Adrenal gland (tissue), 12 donors: Measurements from ENCODE around the gene MEF2C. TPM values are rescaled to one million over a fixed set of nuclear protein-coding genes. Genes with fewer than 3 reads are reported as not detected.
A peak's percentile ranks its signal among the peaks of the same experiment; 100 is the strongest.

Source experiments
- DNase-seq, 7 donors: peaks; one replicate each; pipeline ENCODE4 v3.0.0-alpha.2; 2019 to 2020
- H3K27ac ChIP-seq, 5 donors: fragments of 200-600 bp; sonication (generic) in 4 of 5; 1 replicate in 3 of 5; 2 replicates in 2 of 5; pipeline versions ENCODE4 v1.5.1 to v1.8.0; 2016 to 2020; ENCODE audit warnings: mild to moderate bottlenecking in 1 of 5
- H3K27me3 ChIP-seq: fragments of 200-600 bp; 2 replicates; pipeline ENCODE4 v1.8.0; 2021
- H3K36me3 ChIP-seq, 2 donors: fragments of 200-600 bp; replicated peaks in 1 of 2; 1 replicate in 1 of 2; 2 replicates in 1 of 2; pipeline versions ENCODE4 v1.5.1 to v1.8.0; 2018 to 2022
- H3K4me1 ChIP-seq, 2 donors: fragments of 200-600 bp; replicated peaks in 1 of 2; 1 replicate in 1 of 2; 2 replicates in 1 of 2; pipeline versions ENCODE4 v1.5.1 to v1.8.0; 2018 to 2021
- H3K4me3 ChIP-seq, 4 donors: fragments of 200-600 bp; sonication (generic) in 3 of 4; one replicate each; pipeline ENCODE4 v1.5.1; 2016 to 2018
- H3K9me3 ChIP-seq, 3 donors: fragments of 200-600 bp; sonication (generic) in 1 of 3; replicated peaks in 1 of 3; 1 replicate in 2 of 3; 2 replicates in 1 of 3; pipeline versions ENCODE4 v1.5.1 to v1.8.0; 2016 to 2021
- CTCF ChIP-seq, 6 experiments: fragments of 450-650 bp in 4 of 6; fragments of 200-600 bp in 2 of 6; sonication (generic) in 1 of 6; IDR thresholded peaks; 1 replicate in 5 of 6; 2 replicates in 1 of 6; pipeline versions ENCODE4 v1.5.1 to v1.8.0; 2016 to 2021; ENCODE audit warnings: antibody characterized with exemption in 6 of 6, mild to moderate bottlenecking in 2 of 6, moderate library complexity in 1 of 6
- POLR2A ChIP-seq, 2 donors: fragments of 450-650 bp; IDR thresholded peaks; one replicate each; pipeline ENCODE4 v1.6.1; 2017; ENCODE audit warnings: antibody characterized with exemption in 2 of 2, mild to moderate bottlenecking in 2 of 2, moderate library complexity in 1 of 2
- WGBS, 4 donors: extraction: QIAGEN DNeasy Blood & Tissue Kit in 2 of 4; methylation state at CpG; one replicate each; pipeline versions ENCODE4 v1.1.5 to v1.1.7; 2013 to 2017; 5-methylcytosine and 5-hydroxymethylcytosine counted together
- intact Hi-C, 2 donors: fragments of 100-400 bp; cut with DNase I; formaldehyde crosslinking; loops; one replicate each; pipeline versions ENCODE4 v1.14.1 to v1.15.0; 2022 to 2023
- polyA plus RNA-seq, 3 donors: library from polyadenylated mRNA; stranded (reverse); fragments of 200-250 nt in 2 of 3; fragments of 350-450 nt in 1 of 3; fragmentation: Illumina TruSeq in 1 of 3; extraction: RNeasy Lipid Tissue Mini Kit (QIAGEN cat#74804) in 1 of 3; gene quantifications; one replicate each; pipeline ENCODE4 v1.2.3, GENCODE V29; 2013 to 2014
- total RNA-seq, 9 donors: library from RNA; depleted of rRNA in 4 of 9; stranded (reverse); fragments of >200 nt in 4 of 9; fragments of 120-200 nt in 1 of 9; fragmentation: NEBNext Ultra II Directional in 1 of 9; extraction: Animal tissue kit (Norgen Biotek cat#: 25700) in 1 of 9; gene quantifications; one replicate each; pipeline versions ENCODE4 v1.1.0 to v1.2.4, GENCODE V29; 2013 to 2023
- donor health status: healthy with polysubstance abuse.
- donor health status: Bipolar disorder and iron deficiency.
- donor health status: DM: yes; HTN: yes; CAD: no.
- donor health status: DM: no; HTN: no; CAD: no.
- donor health status: DM: no; HTN: no; CAD: no.
- donor health status: DM: yes; HTN: yes; CAD: no.

The MEF2C gene
- total and polyA plus RNA-seq, 12 donors = 26.8 to 172 (median 69.2) TPM

GRCh38 chr5:88695931-88696330 is 187.1 kb downstream of the MEF2C start:
- no peak for DNase-seq
- Histone ChIP-seq H3K4me3 (no peak overlapping the region), H3K9me3 (no peaks in the 10 kb centered on the region), H3K27ac (no peak overlapping the region), H3K27me3 (peaks cover 62% of the 10 kb centered on the region), H3K36me3 (no peaks in the 10 kb centered on the region), H3K4me1 (peaks cover 4 to 14% of the 10 kb centered on the region in 2 donors)
- intact Hi-C loops = no loop called here
- TF ChIP-seq CTCF (IDR thresholded peaks at IDR 0.05) (no peak), POLR2A (IDR thresholded peaks at IDR 0.05) (no peak)
- WGBS, 4 donors = 30 to 65% (median 40%) methylated on average over 3 of the region's 3 CpGs

GRCh38 chr5:88695232-88695631 is 187.8 kb downstream of the MEF2C start:
- DNase-seq = no peak
- peaks cover 9 to 14% of the 10 kb centered on the region in 2 donors for H3K4me1 ChIP-seq
- no peak overlapping the region for H3K27ac ChIP-seq
- WGBS, 4 donors = 16 to 26% (median 20%) methylated on average over 18 to 19 of the region's 19 CpGs
- H3K27me3 ChIP-seq = peaks cover 66% of the 10 kb centered on the region
- TF ChIP-seq POLR2A (IDR thresholded peaks at IDR 0.05) (no peak), CTCF (IDR thresholded peaks at IDR 0.05) (no peak)
- no peak overlapping the region for H3K4me3 ChIP-seq
- no peaks in the 10 kb centered on the region for H3K36me3 ChIP-seq
- intact Hi-C loops = no loop called here
- no peaks in the 10 kb centered on the region for H3K9me3 ChIP-seq

GRCh38 chr5:88694023-88694679 is 188.8 kb downstream of the MEF2C start:
- H3K4me1 ChIP-seq = peaks cover 9 to 14% of the 10 kb centered on the region in 2 donors
- no peaks in the 10 kb centered on the region for H3K9me3 ChIP-seq
- TF ChIP-seq CTCF (IDR thresholded peaks at IDR 0.05) (no peak), POLR2A (IDR thresholded peaks at IDR 0.05) (no peak)
- intact Hi-C loops = loop anchor here in 1 of 2 donors (5.0 kb wide), 1 partner anchor 912 kb away; no protein-coding TSS in a partner anchor
- no peak overlapping the region for H3K27ac ChIP-seq
- no peak for DNase-seq
- no peaks in the 10 kb centered on the region for H3K36me3 ChIP-seq
- 17 to 25% (median 24%) methylated on average over 26 to 28 of the region's 28 CpGs for WGBS, 4 donors
- H3K4me3 ChIP-seq = no peak overlapping the region
- H3K27me3 ChIP-seq = peaks cover 73% of the 10 kb centered on the region

- Histone ChIP-seq H3K36me3 (no peaks in the 10 kb centered on the region), H3K4me1 (peaks cover 9 to 14% of the 10 kb centered on the region in 2 donors), H3K27ac (no peak overlapping the region), H3K4me3 (peak overlapping the region in 1 of 4 donors; percentile 36), H3K27me3 (peaks cover 80% of the 10 kb centered on the region), H3K9me3 (no peaks in the 10 kb centered on the region)
- WGBS, 4 donors = 46 to 55% (median 50%) methylated on average over 18 to 25 of the region's 25 CpGs
- intact Hi-C loops = loop anchor here in 1 of 2 donors (5.0 kb wide), 1 partner anchor 911 kb away; no protein-coding TSS in a partner anchor
- no peak for DNase-seq
- TF ChIP-seq POLR2A (IDR thresholded peaks at IDR 0.05) (no peak), CTCF (IDR thresholded peaks at IDR 0.05) (no peak)
These were observed 189.7 kb downstream of the MEF2C start for GRCh38 chr5:88693071-88693932.
